GM23338 (cell line): ENCODE results near the gene CCDC50.

Source experiments
- CTCF ChIP-seq, 2 experiments: fragments of 200-600 bp in 1 of 2; sonication (generic) in 1 of 2; conservative IDR thresholded peaks; 2 replicates each; pipeline versions ENCODE4 v1.5.1 to v1.6.1; 2016 to 2017; ENCODE audit warnings: antibody characterized with exemption in 2 of 2, low read depth in 2 of 2, mild to moderate bottlenecking in 2 of 2, moderate library complexity in 1 of 2
- EZH2phosphoT487 ChIP-seq: fragments of 200-600 bp; sonication (generic); IDR thresholded peaks from one replicate; pipeline ENCODE4 v1.8.1; 2018; ENCODE audit warnings: antibody characterized with exemption; ENCODE audit not compliant: unreplicated experiment
- JUNB ChIP-seq: IDR thresholded peaks from one replicate; pipeline ENCODE4 v1.6.1; 2016; ENCODE audit warnings: antibody characterized with exemption; ENCODE audit not compliant: unreplicated experiment
- POLR2AphosphoS5 ChIP-seq: IDR thresholded peaks from 2 replicates; pipeline ENCODE4 v1.6.1; 2016; ENCODE audit warnings: antibody characterized with exemption, low read depth
- ZNF331 ChIP-seq: fragments of 250-450 bp; sonication (Bioruptor Pico); IDR thresholded peaks from 2 replicates; pipeline ENCODE4 v1.5.0; 2020; ENCODE audit warnings: low read depth, mild to moderate bottlenecking, moderate library complexity

GRCh38 chr3:191388823-191389222 is 59.6 kb downstream of the CCDC50 start:
- TF ChIP-seq CTCF (conservative IDR thresholded peaks at IDR 0.05; ENCODE audit: low read depth in 2 of 2) (peak in 1 of 2 experiments; percentile 22; a peak in 1 of 4 replicates), JUNB (no peak), EZH2phosphoT487 (no peak), POLR2AphosphoS5 (no peak), ZNF331 (CRISPR knock-in tag) (no peak)
